Measurements from ENCODE around the gene CADPS2. TPM values are rescaled to one million over a fixed set of nuclear protein-coding genes. Genes with fewer than 3 reads are reported as not detected.

CADPS2 gene
- total and polyA plus RNA-seq, 2 of the 4 experiments (the other 2 are of a cell fraction): 0.10 to 0.54 TPM

GRCh38 chr7:122869260-122869659 is 17.0 kb downstream of the CADPS2 start:
- DNase-seq (no peak), ATAC-seq (ENCODE audit: low read depth) (no peak)
- Histone ChIP-seq H3K36me3 (ENCODE audit: control insufficient read depth, insufficient read depth, low read length) (no peaks in the 10 kb centered on the region), H4K91ac (ENCODE audit: insufficient read depth, low read depth, low read length) (no peak overlapping the region), H3K9me3 (ENCODE audit: control insufficient read depth, insufficient read depth, low read length) (no peaks in the 10 kb centered on the region), H2BK15ac (ENCODE audit: low read depth, low read length) (no peak overlapping the region), H2AK9ac (replicated peaks; ENCODE audit: low read depth, low read length, poor library complexity) (no peak overlapping the region), H3K14ac (replicated peaks; ENCODE audit: low read depth, low read length) (no peak overlapping the region), H2BK5ac (ENCODE audit: low read depth, low read length, poor library complexity, severe bottlenecking) (no peak overlapping the region), H3K9me1 (ENCODE audit: insufficient read depth, low read length) (no peaks in the 10 kb centered on the region), H4K8ac (ENCODE audit: low read depth in 2 of 2, low read length in 2 of 2) (no peak overlapping the region), H3K79me1 (ENCODE audit: low read depth in 1 of 2, low read length in 2 of 2) (no peaks in the 10 kb centered on the region), H3K4me1 (ENCODE audit: control insufficient read depth, insufficient read depth, low read length) (no peaks in the 10 kb centered on the region), H3K56ac (ENCODE audit: extremely low read depth, insufficient read depth, low read length) (no peak overlapping the region), H3K27ac (ENCODE audit: insufficient read depth, low read length) (no peak overlapping the region), H2AFZ (replicated peaks; ENCODE audit: low read length, poor library complexity) (no peak overlapping the region), H2BK120ac (ENCODE audit: low read depth, low read length) (no peak overlapping the region), H3K4me3 (ENCODE audit: insufficient read depth, low read depth, low read length) (no peak overlapping the region), H3K27me3 (ENCODE audit: control insufficient read depth, insufficient read depth, low read length) (no peaks in the 10 kb centered on the region), H3K4ac (ENCODE audit: low read depth, low read length) (no peak overlapping the region), H3K4me2 (ENCODE audit: low read depth, low read length) (no peak overlapping the region), H2AK5ac (ENCODE audit: low read depth, low read length) (no peak overlapping the region), H3K9ac (ENCODE audit: low read depth, low read length) (no peak overlapping the region), H2BK20ac (ENCODE audit: low read depth, low read length) (no peak overlapping the region), H3K23ac (ENCODE audit: low read depth, low read length) (no peak overlapping the region), H4K5ac (ENCODE audit: low read depth, low read length) (no peak overlapping the region), H3K18ac (ENCODE audit: low read depth, low read length) (no peak overlapping the region), H4K20me1 (ENCODE audit: insufficient read depth, low read length) (no peaks in the 10 kb centered on the region)
- BruUV-seq (replicated peaks): no TSS peak
- dilution Hi-C loops (cut with HindIII; ENCODE audit: low sequenced_read_pairs, unreplicated experiment): no loop called here
- intact Hi-C loops (cut with micrococcal nuclease): no loop called here
- POLR2A ChIA-PET (ENCODE audit: unreplicated experiment): no interaction called here
- TF ChIP-seq POLR2A (IDR thresholded peaks at IDR 0.05; ENCODE audit: low read depth, low read length) (no peak), CTCF (conservative IDR thresholded peaks at IDR 0.05; ENCODE audit: low read depth, low read length) (no peak), MXI1 (IDR thresholded peaks at IDR 0.05; ENCODE audit: borderline replicate concordance, low read depth, low read length) (no peak), BHLHE40 (IDR thresholded peaks at IDR 0.05; ENCODE audit: low read depth, low read length) (no peak), USF2 (IDR thresholded peaks at IDR 0.05; ENCODE audit: low read depth, low read length) (no peak)
- in situ Hi-C loops (cut with MboI; ENCODE audit: low sequenced_read_pairs): no loop called here
- no CpG with 5 or more reads among the region's 1 CpG for WGBS, 2 experiments (ENCODE audit: extremely low coverage in 2 of 2, insufficient read length in 1 of 2)
- CTCF ChIA-PET: no interaction called here
